Measurements from ENCODE around the gene FANCE. TPM values are rescaled to one million over a fixed set of nuclear protein-coding genes. Genes with fewer than 3 reads are reported as not detected.

Gene FANCE
- total RNA-seq, 1 experiment from 2014 or later: 11.1 TPM

GRCh38 chr6:35491558-35492257, 39.6 kb downstream of the FANCE start:
- DNase-seq (ENCODE audit: low read depth): no peak
- in situ Hi-C loops (cut with HindIII; ENCODE audit: low pct_unique_long_range_greater_than_20kb, low sequenced_read_pairs): no loop called here

DNA sequence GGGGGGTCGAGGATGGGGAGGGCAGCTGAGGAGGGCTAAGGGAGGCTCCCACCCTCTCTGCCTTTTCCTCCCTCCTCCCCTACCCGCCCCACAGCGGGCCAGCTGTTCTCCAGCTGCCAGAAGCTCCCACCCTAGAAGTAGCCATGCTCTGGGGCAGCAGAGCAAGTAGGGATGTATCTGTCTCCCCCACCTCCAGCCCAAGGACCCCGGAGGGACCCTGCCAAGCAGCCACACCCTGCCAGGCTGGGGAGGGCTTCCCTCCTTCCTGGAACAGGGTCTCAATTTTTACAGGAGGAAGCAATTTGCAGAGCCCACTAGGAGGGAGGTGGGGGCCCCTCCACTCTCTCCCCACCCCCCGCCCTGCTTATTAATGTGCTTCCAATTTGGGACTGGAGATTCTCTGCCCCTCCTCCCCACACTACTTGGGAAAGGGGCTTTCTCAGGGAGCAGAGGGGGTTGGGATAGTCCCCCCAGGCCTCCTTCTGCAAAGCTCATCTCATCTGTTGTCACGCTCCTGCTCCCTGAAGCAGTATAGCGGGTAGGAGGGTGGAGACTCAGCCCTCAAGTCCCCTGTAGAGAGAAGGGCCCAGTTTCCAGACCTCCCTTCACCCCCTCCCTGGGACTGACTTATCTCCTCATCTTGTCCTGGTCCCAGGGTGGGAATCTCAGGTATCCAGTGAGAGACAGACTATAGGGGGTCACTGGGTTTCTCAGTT, 40.3 kb downstream of the FANCE start:
- in situ Hi-C loops (cut with HindIII; ENCODE audit: low pct_unique_long_range_greater_than_20kb, low sequenced_read_pairs): no loop called here

GRCh38 chr6:35492974-35493284, 40.8 kb downstream of the FANCE start:
- no peak for DNase-seq (ENCODE audit: low read depth)
- in situ Hi-C loops (cut with HindIII; ENCODE audit: low pct_unique_long_range_greater_than_20kb, low sequenced_read_pairs): no loop called here

More for the DNA sequence above, 40.3 kb downstream of the FANCE start:
- no peak for DNase-seq (ENCODE audit: low read depth)

DNA sequence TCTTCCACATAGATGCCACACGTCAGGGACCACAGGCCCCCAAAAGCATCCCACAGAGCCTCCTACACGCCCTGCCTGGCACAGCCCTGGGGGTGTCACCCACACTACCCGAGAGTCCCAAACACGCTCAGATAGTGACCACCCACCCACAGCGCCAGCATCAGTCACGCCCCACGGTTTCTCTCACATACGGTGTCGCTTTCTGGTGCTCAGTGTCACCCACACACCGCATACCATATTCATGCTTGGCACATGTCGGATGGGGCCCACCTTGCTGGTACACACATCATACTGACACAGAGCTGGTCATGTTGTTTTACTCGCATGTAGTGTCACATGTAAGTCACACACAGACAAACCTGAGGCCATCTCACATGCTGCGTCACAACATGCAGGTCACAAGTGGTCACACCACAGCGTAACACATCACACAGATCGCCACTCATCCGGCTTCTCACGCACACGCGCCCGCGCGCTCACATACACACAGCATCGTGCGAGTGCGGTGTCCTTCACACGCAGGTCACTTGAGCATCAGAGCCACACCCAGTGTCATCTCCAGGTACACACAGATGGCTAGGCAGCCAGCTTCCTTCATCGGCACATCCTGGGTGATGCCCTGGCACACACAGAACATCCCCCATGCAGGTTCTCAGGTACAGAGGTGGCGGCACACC, 41.3 kb downstream of the FANCE start:
- no peak for DNase-seq (ENCODE audit: low read depth)

DNA sequence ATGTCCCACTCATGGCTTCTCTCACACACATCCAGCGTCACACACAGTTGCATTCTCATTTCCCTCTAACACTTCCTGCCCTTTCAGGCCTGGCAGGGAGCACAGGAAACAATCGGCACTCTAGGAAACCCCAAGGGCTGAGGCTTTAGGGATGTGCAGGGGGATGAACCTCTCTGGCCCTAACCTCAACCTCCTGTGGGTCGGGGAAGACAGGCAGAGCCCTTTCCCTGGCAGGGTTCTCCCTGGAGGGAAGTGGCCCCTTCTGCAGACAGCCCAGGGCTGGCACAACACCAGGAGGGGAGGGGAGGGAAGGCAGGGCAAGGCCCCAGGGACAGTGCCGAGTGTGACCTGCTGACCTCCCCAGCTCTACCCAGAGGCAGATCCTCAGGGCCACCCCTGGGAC, 42.0 kb downstream of the FANCE start:
- no peak for DNase-seq (ENCODE audit: low read depth)
- in situ Hi-C loops (cut with HindIII; ENCODE audit: low pct_unique_long_range_greater_than_20kb, low sequenced_read_pairs): no loop called here

More for the DNA sequence above, 41.3 kb downstream of the FANCE start:
- in situ Hi-C loops (cut with HindIII; ENCODE audit: low pct_unique_long_range_greater_than_20kb, low sequenced_read_pairs): no loop called here

DNA sequence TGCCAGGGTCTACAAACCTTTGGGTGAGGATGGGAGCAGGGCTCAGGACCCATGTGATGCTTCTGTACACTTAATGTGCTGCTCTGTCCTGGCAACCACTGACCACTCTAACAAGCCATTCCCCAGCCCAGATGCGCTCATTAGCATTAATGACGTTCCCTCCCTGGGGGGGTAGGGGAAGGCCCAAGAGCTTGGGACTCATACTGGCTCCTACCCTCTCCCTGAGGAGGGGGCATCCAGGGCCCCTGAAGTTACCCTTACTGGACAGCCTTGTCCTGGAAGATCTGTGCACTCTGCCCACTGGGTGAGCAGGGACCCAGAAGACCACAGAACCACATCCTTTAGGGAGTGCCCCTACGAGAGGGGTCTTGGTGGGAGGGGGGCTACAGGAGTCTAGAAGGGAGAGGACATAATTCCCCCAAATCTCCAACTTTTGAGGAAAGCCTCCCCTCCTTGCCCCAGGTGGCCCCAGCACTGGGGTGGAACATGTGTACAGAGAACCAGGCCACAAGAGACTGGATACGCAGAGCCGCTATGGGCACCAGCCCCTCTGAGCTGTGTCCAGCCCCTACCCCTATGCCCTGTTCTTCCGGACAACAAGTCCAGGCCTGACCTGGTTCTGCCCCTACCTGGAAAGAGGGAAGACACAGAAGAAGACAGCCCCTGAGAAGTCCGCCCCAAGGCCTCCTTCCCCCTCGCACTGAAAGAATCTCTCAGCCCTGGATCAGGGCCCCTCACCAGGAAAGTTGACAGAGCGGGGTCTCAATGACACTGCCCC, 43.3 kb downstream of the FANCE start:
- no peak for DNase-seq (ENCODE audit: low read depth)
- in situ Hi-C loops (cut with HindIII; ENCODE audit: low pct_unique_long_range_greater_than_20kb, low sequenced_read_pairs): no loop called here

DNA sequence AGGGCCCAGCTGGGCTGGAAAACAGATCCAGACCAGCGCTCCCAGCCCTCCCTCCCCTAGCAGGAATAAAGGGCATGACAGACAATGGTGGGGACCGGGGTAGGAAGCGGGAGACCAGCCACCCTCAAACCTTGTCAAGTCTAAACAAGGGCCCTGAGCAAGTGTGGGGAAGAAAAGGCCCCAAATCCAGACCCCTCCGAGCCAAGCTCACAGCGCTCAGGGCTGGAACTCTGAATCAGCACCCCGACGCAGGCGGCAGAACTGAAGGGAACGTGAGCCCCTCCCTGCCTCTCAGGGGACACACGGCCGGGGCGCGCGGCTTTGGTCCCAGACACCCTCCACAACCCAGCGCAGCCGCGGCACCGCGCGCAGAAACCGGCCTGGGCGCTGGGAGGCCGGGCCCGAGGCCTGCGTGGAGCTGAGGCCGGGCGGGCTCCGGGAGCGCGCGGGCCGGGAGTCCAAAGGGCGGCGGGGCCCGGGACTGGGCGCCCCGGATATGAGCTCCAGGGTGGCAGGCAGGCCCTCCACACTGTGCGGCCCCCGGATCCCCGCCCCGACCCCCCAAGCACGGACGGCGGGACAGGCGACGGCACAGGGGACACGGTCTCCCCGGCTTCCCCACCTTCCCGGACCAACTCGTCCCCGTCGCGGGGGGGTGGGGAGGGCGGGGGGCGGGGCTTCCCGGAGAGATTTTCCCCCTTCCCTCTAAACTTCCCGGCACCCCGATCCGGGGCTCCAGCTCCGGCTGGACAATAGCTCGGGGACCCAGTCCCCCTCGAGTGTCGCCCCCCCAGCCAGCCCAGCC, 44.1 kb downstream of the FANCE start:
- in situ Hi-C loops (cut with HindIII; ENCODE audit: low pct_unique_long_range_greater_than_20kb, low sequenced_read_pairs): no loop called here
- peak; percentile 47 for DNase-seq (ENCODE audit: low read depth)

GRCh38 chr6:35496841-35497570, 44.9 kb downstream of the FANCE start, which contains the start of gene TEAD3:
TEAD3 (minus strand) TSS chr6:35497079.
- DNase-seq (ENCODE audit: low read depth): peak; percentile 48
- in situ Hi-C loops (cut with HindIII; ENCODE audit: low pct_unique_long_range_greater_than_20kb, low sequenced_read_pairs): no loop called here

DNA sequence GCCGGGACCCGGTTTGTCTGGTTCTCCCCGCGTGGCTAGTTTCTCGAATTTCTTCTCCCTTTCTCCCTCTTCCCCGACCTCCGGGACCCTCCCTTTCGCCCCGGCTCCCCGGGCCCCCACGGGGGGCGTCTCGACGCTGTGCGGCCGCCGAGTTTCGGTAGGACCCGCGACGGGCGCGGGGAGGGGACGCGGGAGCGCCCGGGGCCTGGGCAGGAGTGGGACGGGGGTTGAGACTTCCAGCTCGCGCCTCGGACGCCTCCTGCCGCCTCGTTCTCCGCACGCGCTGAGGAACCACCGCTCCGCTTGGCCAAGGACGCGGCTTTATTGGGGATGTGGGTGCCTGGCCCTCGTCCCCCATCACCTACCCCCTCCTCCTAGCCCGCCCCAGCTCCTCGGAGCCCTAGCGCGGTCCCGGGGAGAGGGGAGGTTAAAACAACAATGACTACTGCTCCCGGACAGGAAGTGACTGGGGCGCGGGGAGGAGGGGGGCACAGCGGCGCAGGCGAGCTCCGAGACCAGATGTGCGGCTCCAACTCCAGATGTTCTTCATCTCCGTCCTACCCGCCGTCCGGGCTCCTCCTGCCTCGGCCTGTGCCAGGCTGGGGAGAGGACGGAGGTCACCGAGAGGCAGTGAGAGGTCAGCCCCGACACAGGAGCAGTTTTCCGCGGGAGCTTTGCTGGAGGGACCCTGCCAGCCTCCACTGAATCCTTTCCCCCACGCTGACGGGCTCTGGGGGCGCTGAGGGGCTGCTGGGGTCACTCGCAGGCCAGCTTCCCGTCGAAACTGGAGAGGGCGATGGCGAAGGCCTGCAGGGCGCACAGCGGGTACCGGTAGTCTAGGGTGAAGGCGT, 45.7 kb downstream of the FANCE start:
- in situ Hi-C loops (cut with HindIII; ENCODE audit: low pct_unique_long_range_greater_than_20kb, low sequenced_read_pairs): no loop called here
- DNase-seq (ENCODE audit: low read depth): no peak

DNA sequence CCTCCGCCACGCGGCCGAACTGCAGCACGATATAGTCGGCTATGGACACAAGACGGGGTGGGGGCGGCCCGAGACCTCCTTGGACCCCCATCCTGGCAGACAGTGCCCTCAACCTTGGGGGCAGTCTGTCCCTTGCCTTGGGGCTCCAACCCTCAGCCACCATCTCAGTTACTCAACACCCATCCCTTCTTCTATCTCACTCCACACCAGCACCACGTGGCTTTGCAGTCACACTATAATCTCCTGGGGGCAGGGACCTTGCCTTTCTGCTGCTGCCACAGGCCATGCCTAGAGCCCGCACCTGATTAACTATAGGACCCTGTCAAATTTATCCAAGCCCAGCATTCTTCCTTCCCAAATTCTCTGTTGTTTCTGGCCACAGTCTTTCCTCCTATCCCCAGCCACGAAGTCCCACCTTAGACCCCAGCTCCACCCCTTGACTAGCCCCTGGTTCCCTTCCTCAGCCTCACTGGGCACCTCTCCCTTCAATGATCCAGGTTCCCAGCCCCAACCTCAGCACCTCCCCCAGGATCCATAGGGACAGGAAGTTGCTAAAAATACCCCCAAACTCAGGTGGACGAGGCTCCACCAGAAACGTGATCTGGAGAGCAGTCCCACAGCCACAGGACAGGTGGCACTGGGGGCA, 46.4 kb downstream of the FANCE start:
- DNase-seq (ENCODE audit: low read depth): no peak
- in situ Hi-C loops (cut with HindIII; ENCODE audit: low pct_unique_long_range_greater_than_20kb, low sequenced_read_pairs): no loop called here

GRCh38 chr6:35499372-35499771, 47.2 kb downstream of the FANCE start:
- in situ Hi-C loops (cut with HindIII; ENCODE audit: low pct_unique_long_range_greater_than_20kb, low sequenced_read_pairs): no loop called here
- no peak for DNase-seq (ENCODE audit: low read depth)

DNA sequence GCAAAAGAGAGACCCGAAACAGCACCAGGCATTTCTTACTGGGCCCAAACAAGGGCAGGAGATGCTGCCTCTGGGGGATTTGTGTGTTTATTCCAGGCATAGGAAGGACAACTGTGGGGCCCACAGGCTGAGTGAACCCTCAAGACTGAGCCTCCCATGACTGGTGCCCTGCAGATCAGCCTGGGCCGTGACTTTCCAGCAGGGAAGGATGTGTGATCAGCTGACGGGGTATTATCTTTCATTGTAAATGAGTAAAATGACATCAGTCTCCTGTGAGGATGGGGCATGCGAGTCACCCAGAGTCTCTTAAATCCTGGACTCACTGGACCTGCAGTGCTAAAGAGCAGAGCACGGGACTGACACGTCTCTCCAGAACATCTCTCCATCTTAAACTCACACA, 48.6 kb downstream of the FANCE start:
- in situ Hi-C loops (cut with HindIII; ENCODE audit: low pct_unique_long_range_greater_than_20kb, low sequenced_read_pairs): no loop called here
- DNase-seq (ENCODE audit: low read depth): peak; percentile 26

DNA sequence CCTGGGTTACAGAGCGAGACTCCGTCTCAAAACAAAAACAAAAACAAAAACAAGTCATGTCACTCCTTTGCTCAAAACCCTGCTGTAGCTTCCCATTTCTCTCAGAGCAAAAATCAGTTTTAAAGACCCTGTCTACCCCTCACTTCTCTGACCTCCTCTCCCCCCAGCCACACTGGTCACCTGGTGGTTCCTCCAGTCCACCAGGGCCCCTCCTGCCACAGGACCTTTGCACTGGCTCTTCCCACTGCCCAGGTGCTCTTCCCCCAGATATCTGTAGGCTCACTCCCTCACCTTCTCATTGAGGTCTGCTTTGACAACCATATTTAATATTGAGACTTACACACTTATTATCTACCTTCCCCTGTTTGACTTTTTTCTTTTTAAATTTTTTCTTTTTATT, 49.6 kb downstream of the FANCE start:
- no peak for DNase-seq (ENCODE audit: low read depth)
- in situ Hi-C loops (cut with HindIII; ENCODE audit: low pct_unique_long_range_greater_than_20kb, low sequenced_read_pairs): no loop called here

DNA sequence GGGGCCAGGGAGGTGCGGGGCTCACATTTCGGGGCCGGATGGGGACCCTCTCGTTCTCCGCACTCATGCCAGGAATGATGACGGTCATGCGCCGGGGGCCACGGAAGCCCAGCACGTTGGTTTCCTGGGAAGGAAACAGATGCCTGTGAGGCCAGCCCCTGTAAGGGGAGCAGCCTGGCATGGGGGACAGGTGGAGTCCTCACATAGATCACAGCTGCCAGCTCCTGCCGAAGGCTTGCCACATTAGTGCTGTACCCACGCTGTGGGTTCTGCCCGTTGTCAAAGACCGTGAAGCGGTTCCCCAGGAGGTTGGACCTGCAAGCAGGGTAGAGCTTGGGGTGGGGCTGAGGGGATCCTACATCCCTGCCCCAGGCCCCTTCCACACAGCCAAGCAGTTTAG, 51.4 kb downstream of the FANCE start:
- no peak for DNase-seq (ENCODE audit: low read depth)

DNA sequence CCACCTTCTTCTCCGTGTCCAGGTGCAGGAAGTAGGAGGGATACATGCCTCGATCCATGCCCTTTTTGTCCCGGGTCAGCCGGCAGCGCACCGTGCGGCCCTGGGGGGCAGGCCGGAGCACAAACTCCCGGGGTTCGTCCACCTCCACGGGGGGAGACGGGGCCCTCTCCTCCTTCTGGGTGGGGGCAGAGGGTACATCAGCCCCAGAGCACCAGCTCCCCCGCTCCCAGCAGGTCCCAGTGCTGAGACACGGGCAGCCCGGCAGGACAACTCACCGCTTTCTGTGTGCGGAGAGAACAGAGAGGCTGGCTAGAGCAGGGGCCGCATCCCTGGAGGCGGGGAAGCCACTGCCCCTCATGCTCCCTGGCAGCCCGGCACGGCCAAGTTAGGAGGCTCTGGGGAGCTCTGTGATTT, 53.9 kb downstream of the FANCE start:
- DNase-seq (ENCODE audit: low read depth): no peak
- in situ Hi-C loops (cut with HindIII; ENCODE audit: low pct_unique_long_range_greater_than_20kb, low sequenced_read_pairs): no loop called here

More for the DNA sequence above, 51.4 kb downstream of the FANCE start:
- in situ Hi-C loops (cut with HindIII; ENCODE audit: low pct_unique_long_range_greater_than_20kb, low sequenced_read_pairs): no loop called here

- DNase-seq (ENCODE audit: low read depth): no peak
- in situ Hi-C loops (cut with HindIII; ENCODE audit: low pct_unique_long_range_greater_than_20kb, low sequenced_read_pairs): no loop called here
Observed at GRCh38 chr6:35506536-35506935, 54.4 kb downstream of the FANCE start.
